Measurements from ENCODE around the gene CD68. TPM values are rescaled to one million over a fixed set of nuclear protein-coding genes. Genes with fewer than 3 reads are reported as not detected.

Gene CD68
- total RNA-seq, 2 experiments from 2014 or later = 0.33 to 0.95 TPM

DNA sequence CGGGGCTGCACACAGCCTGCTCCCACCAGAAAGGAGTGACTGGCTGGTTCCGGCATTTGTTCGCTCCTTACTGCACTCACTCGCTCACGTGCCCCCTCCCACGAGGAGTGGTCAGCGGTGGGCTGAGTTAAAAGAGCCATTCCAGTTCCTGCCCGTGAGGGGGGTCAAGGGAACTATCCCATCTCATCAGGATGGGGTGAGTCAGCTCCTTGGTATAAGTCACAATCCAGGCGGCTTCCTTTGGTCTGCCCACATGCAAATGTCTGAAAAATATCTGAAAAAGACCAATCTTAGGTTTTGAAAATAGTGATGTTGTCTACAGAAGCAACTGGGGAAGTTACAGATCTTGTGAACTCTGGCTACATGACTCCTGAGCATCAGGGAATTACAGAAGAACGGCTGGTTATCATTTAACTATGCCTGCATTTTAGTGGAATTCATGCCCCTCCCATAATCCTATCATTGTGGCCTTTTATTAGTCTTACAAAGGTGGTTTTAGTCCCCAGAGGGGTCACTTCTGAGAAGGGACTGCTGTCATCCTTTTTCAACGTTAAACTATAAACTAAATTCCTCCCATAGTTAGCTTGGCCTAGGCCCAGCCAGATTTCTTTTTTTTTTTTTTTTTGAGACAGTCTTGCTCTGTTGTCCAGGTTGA is 40.4 kb upstream of the CD68 start:
- Mint-ChIP-seq H3K4me1 (ENCODE audit: low read depth) (no peaks in the 10 kb centered on the region), H3K4me3 (no peak overlapping the region), H3K27ac (no peak overlapping the region), H3K9me3 (no peaks in the 10 kb centered on the region), H3K36me3 (ENCODE audit: low read depth) (no peaks in the 10 kb centered on the region), H3K27me3 (no peaks in the 10 kb centered on the region)
- H3K4me3 ChIP-seq (ENCODE audit: low read length) = no peak overlapping the region
- no peak overlapping the region for H3K27ac ChIP-seq (ENCODE audit: low read depth in 1 of 2, low read length in 2 of 2)
- H3K27me3 ChIP-seq (ENCODE audit: control insufficient read depth in 1 of 2, insufficient read depth in 2 of 2, low read length in 2 of 2) = no peaks in the 10 kb centered on the region
- ChIA-PET POLR2A (no interaction called here), CTCF (no interaction called here)
- peaks cover 4 to 13% of the 10 kb centered on the region in 2 experiments for H3K9me3 ChIP-seq (ENCODE audit: control insufficient read depth in 1 of 2, insufficient read depth in 1 of 2, low read length in 2 of 2)
- TF ChIP-seq, protein P1, sequence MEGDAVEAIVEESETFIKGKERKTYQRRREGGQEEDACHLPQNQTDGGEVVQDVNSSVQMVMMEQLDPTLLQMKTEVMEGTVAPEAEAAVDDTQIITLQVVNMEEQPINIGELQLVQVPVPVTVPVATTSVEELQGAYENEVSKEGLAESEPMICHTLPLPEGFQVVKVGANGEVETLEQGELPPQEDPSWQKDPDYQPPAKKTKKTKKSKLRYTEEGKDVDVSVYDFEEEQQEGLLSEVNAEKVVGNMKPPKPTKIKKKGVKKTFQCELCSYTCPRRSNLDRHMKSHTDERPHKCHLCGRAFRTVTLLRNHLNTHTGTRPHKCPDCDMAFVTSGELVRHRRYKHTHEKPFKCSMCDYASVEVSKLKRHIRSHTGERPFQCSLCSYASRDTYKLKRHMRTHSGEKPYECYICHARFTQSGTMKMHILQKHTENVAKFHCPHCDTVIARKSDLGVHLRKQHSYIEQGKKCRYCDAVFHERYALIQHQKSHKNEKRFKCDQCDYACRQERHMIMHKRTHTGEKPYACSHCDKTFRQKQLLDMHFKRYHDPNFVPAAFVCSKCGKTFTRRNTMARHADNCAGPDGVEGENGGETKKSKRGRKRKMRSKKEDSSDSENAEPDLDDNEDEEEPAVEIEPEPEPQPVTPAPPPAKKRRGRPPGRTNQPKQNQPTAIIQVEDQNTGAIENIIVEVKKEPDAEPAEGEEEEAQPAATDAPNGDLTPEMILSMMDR (IDR thresholded peaks at IDR 0.05) = no peak
- DNase-seq = no peak
- ATAC-seq (ENCODE audit: poor library complexity) = no peak
- no peaks in the 10 kb centered on the region for H3K4me1 ChIP-seq (ENCODE audit: insufficient read depth, low read length)
- H3K36me3 ChIP-seq (ENCODE audit: insufficient read depth, low read length) = no peaks in the 10 kb centered on the region
- intact Hi-C loops (cut with DNase I, micrococcal nuclease) = no loop called here

DNA sequence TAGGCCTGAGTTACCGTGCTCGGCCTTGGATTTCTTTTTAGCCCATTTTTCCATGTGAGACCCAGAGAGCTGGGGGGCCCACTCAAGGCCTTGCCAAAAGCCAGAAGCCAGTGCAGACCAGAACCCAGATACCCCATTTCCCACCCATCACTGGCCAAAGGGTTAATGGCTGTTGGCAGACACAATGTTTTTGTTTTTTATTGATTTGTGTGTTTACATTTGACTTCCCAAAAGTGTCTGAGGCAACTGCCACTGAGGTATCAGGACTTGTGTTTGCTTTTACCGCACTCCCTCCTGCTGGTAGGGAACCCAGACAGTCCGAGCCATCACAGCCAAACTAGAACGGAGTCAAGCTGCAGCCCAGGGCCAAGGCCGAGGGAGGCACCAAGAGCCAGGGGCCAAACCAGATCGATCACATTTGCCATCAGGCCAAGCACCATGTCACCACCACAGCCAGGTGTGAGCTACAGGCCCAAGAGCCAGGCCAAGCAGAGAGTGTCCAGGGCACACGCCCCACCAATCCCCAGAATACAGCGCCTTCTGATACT is 38.3 kb upstream of the CD68 start:
- Mint-ChIP-seq H3K4me3 (no peak overlapping the region), H3K27ac (no peak overlapping the region), H3K4me1 (ENCODE audit: low read depth) (no peaks in the 10 kb centered on the region), H3K36me3 (ENCODE audit: low read depth) (no peaks in the 10 kb centered on the region), H3K27me3 (no peaks in the 10 kb centered on the region), H3K9me3 (no peaks in the 10 kb centered on the region)
- ATAC-seq (ENCODE audit: poor library complexity) (no peak), DNase-seq (no peak)
- CTCF ChIA-PET = no interaction called here
- no peak overlapping the region for H3K27ac ChIP-seq (ENCODE audit: low read depth in 1 of 2, low read length in 2 of 2)
- H3K9me3 ChIP-seq (ENCODE audit: control insufficient read depth in 1 of 2, insufficient read depth in 1 of 2, low read length in 2 of 2) = peaks cover 4 to 13% of the 10 kb centered on the region in 2 experiments
- H3K4me1 ChIP-seq (ENCODE audit: insufficient read depth, low read length) = no peaks in the 10 kb centered on the region
- intact Hi-C loops (cut with DNase I, micrococcal nuclease) = no loop called here
- no peak overlapping the region for H3K4me3 ChIP-seq (ENCODE audit: low read length)
- TF ChIP-seq, protein P1 (IDR thresholded peaks at IDR 0.05) = no peak
- no peaks in the 10 kb centered on the region for H3K27me3 ChIP-seq (ENCODE audit: control insufficient read depth in 1 of 2, insufficient read depth in 2 of 2, low read length in 2 of 2)
- no peaks in the 10 kb centered on the region for H3K36me3 ChIP-seq (ENCODE audit: insufficient read depth, low read length)
- POLR2A ChIA-PET = no interaction called here

DNA sequence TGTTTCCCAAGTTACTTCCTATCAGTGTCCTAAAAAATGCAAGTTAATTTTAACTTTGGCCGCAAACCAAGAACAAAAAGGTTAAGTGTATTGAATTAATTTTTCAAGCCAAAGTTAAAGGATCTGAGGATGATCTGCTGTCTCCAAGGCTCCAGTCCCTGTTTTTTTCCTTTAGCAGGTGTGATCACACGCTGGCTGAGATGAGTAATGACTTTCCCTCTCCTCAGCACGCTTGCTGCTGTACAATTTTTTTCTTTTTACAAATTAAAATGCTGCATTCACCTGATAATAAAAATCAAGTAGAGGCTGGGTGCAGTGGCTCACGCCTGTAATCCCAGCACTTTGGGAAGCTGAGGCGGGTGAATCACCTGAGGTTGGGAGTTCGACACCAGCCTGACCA is 34.5 kb upstream of the CD68 start:
- Mint-ChIP-seq H3K4me1 (ENCODE audit: low read depth) (peaks cover 14% of the 10 kb centered on the region), H3K27me3 (no peaks in the 10 kb centered on the region), H3K4me3 (no peak overlapping the region), H3K27ac (no peak overlapping the region), H3K9me3 (no peaks in the 10 kb centered on the region), H3K36me3 (ENCODE audit: low read depth) (peaks cover 5% of the 10 kb centered on the region)
- ChIA-PET CTCF (interaction anchor here (0.7 kb wide), 1 partner anchor 30 kb away, joined by 5 read pairs; no protein-coding TSS in a partner anchor), POLR2A (no interaction called here)
- intact Hi-C loops (cut with DNase I, micrococcal nuclease) = no loop called here
- Histone ChIP-seq H3K36me3 (ENCODE audit: insufficient read depth, low read length) (no peaks in the 10 kb centered on the region), H3K4me3 (ENCODE audit: low read length) (no peak overlapping the region), H3K27me3 (ENCODE audit: control insufficient read depth in 1 of 2, insufficient read depth in 2 of 2, low read length in 2 of 2) (no peaks in the 10 kb centered on the region), H3K27ac (ENCODE audit: low read depth in 1 of 2, low read length in 2 of 2) (no peak overlapping the region), H3K4me1 (ENCODE audit: insufficient read depth, low read length) (peaks cover 23% of the 10 kb centered on the region), H3K9me3 (ENCODE audit: control insufficient read depth in 1 of 2, insufficient read depth in 1 of 2, low read length in 2 of 2) (no peaks in the 10 kb centered on the region)
- TF ChIP-seq, protein P1 (IDR thresholded peaks at IDR 0.05) = no peak
- no peak for ATAC-seq (ENCODE audit: poor library complexity)
- DNase-seq = no peak

All from CD4-positive, alpha-beta T cell (primary cell).